ENCODE data around the gene SLF1.
"Not testable (repeated sequence)": the region's sequence is repeated elsewhere in the genome, so short reads cannot be mapped to it uniquely, and the experiment has no call there.

SLF1 gene

DNA sequence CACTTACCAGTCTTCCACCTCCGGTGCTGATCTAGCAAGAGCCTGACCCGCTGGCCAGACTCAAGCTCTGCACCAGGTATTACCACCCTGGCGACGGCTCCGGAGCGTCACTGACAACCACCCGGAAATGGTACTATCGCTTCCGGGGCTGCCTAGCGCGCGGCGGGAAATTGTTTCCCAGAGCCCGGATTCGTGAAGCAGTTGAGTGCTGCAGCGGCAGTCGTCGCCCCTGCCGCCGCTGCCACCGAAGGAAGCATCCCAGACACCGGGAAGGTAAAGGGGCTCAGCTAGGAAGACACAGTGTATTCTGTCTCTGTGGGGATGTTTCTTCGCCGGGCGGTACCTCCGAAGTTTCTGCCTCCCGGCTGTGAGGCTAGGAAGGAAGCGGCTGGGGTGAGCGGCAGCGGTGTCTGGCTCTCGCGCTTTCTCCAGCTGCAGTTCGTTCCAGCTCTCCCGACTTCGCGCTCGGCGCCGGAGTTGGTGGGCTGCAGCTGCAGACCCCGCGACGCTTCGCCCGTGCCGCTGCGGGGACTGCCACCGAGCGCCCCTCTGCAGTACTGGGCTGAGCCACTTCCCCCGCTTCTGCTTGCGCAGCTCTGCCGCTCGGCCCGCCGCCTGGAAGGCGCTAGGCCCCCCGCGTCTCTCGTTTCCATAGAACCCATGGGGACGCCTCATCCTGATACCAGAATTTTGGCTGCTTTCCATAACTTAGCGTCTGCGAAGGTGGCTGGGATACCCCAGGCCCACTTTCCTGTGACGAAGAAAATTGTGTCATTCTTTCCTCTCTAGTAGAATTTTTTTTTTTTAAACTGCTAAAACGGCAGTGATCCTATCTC lies at the start of gene SLF1, which contains the start of gene KIAA0825:
SLF1 (plus strand) TSS at position 177 of the 836 bp plus-strand sequence. CDS start 10,142 bp downstream, outside the sequence.
KIAA0825 (minus strand) TSS at position 112 of the 836 bp plus-strand sequence. CDS start 81,478 bp downstream, outside the sequence.
- Histone ChIP-seq H3K9ac (ENCODE audit: insufficient read length) (peak within 1 kb of the TSS; percentile 83), H3K4me3 (peak within 1 kb of the TSS; percentile 83), H3K9me3 (ENCODE audit: low read depth, low read length) (no peaks in the 10 kb centered on the region), H3K36me3 (ENCODE audit: insufficient read depth, low read length) (0 out of 2 replicates have a peak, but pooled peaks cover 5% of the 10 kb centered on the region), H3K27ac (peak within 1 kb of the TSS; percentile 84; the same call in 1 of the 2 replicates)
- TF ChIP-seq FOXP2 (optimal IDR thresholded peaks at IDR 0.05; ENCODE audit: control extremely low read depth, extremely low read length, insufficient read depth) (no peak), POLR2AphosphoS5 (IDR thresholded peaks at IDR 0.05; ENCODE audit: borderline replicate concordance, low read depth, low read length) (peak; percentile 89)
- peak; percentile 66 for DNase-seq (ENCODE audit: low read depth, low spot score)

DNA sequence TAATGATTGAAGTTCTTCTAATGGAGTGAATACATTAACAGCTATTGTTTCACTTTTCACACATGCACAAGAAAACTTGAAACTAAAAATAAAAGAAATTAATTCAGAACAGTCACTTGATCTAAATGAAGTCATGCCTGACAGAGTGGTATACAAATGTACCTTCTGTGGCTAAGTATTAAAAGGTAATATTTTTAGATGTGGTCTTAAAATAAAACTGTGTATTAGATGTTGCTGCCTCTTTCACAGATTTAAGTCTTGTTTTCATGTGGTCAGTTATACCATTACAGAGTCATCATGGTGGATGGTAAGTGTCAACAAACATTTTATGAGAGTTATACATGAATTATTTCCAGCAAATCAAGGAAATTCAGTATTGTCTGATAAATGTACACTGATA lies 47.1 kb upstream of the SLF1 start:
- Histone ChIP-seq H3K4me3 (no peak overlapping the region), H3K27ac (no peak overlapping the region), H3K9ac (ENCODE audit: insufficient read length) (no peak overlapping the region), H3K36me3 (ENCODE audit: insufficient read depth, low read length) (no peaks in the 10 kb centered on the region), H3K9me3 (ENCODE audit: low read depth, low read length) (no peaks in the 10 kb centered on the region)
- TF ChIP-seq FOXP2 (optimal IDR thresholded peaks at IDR 0.05; ENCODE audit: control extremely low read depth, extremely low read length, insufficient read depth), result no peak
- no peak for TF ChIP-seq POLR2AphosphoS5 (IDR thresholded peaks at IDR 0.05; ENCODE audit: borderline replicate concordance, low read depth, low read length)
- TF ChIP-seq EZH2 (IDR thresholded peaks at IDR 0.05), result no peak
- DNase-seq (ENCODE audit: low read depth, low spot score), result no peak

DNA sequence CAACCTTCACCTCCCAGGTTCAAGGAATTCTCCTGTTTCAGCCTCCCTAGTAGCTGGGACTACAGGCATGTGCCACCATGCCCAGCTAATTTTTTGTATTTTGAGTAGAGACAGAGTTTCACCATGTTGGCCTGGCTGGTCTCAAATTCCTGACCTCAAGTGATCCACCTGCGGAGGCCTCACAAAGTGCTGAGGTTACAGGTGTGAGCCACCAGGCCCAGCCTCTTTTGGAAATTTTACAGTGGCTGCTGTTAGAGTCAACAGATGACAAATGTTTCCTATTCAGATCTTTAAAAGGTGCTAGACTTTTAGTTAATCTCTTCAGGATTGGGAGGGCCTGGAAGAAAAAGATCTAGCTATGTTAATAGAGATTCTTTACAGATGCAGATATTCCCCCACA lies 45.1 kb upstream of the SLF1 start:
- not testable (repeated sequence) for H3K9ac ChIP-seq (ENCODE audit: insufficient read length); H3K4me3 ChIP-seq; H3K36me3 ChIP-seq (ENCODE audit: insufficient read depth, low read length); H3K9me3 ChIP-seq (ENCODE audit: low read depth, low read length); DNase-seq (ENCODE audit: low read depth, low spot score); H3K27ac ChIP-seq

DNA sequence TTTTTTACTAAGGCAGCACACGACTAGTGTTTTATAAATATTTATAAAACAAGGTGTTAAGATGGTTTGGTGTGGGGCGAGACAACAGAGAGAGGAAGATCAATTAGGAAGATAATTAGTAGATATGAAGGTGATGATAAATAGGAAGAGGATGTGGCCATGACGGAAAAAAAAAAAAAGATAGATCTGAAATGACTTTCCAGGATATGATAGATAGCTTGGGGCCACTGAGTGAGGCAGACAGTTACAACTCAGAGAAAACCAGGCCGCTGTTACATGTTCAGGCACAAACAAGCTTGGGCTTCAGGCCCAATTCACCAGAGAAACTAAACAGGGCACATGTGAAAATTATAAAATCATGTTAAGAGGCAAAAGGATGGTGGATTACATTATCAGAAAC lies 43.3 kb upstream of the SLF1 start:
- H3K36me3 ChIP-seq (ENCODE audit: insufficient read depth, low read length), result no peaks in the 10 kb centered on the region
- no peak overlapping the region for H3K27ac ChIP-seq
- DNase-seq (ENCODE audit: low read depth, low spot score), result no peak
- H3K9me3 ChIP-seq (ENCODE audit: low read depth, low read length), result no peaks in the 10 kb centered on the region
- no peak overlapping the region for H3K9ac ChIP-seq (ENCODE audit: insufficient read length)
- TF ChIP-seq FOXP2 (optimal IDR thresholded peaks at IDR 0.05; ENCODE audit: control extremely low read depth, extremely low read length, insufficient read depth), result no peak
- TF ChIP-seq EZH2 (IDR thresholded peaks at IDR 0.05), result no peak
- no peak for TF ChIP-seq POLR2AphosphoS5 (IDR thresholded peaks at IDR 0.05; ENCODE audit: borderline replicate concordance, low read depth, low read length)
- H3K4me3 ChIP-seq, result no peak overlapping the region

DNA sequence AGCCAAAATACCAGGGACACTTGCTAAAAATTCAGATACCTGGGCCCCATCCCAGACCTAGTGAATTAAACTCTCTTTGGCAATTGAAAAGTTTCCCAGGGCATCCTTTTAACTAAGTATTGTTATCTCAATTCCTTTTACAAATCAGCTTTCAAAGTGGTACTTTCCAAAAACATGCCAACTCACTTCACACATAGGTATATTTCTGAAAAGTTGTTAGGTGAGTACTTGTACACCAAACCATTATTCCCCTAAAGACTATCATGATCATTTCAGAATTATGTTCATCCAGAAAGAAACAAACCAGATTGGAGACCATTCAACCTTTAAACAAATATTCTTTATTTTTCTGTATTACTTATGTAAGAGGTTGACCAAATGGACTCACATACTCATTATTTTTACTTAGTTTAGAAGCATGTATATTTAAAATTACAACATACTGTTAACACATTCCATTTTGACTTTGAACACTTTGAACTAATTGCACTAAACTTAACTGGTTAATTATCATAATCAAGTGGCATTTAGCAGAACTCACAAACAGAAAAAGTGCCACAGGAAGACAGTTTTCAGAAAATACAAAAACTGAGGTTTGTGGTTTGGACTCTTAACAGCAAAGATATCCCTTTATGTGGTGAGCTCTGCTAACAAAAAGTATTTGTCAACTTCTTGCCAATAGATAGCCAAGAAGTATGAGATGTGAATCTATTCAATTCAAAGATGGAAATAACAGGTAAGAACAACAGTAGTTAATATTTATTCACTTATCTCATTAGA lies 40.8 kb upstream of the SLF1 start:
- Histone ChIP-seq H3K36me3 (ENCODE audit: insufficient read depth, low read length) (no peaks in the 10 kb centered on the region), H3K9me3 (ENCODE audit: low read depth, low read length) (no peaks in the 10 kb centered on the region), H3K27ac (no peak overlapping the region), H3K9ac (ENCODE audit: insufficient read length) (no peak overlapping the region), H3K4me3 (no peak overlapping the region)
- no peak for TF ChIP-seq EZH2 (IDR thresholded peaks at IDR 0.05)
- TF ChIP-seq FOXP2 (optimal IDR thresholded peaks at IDR 0.05; ENCODE audit: control extremely low read depth, extremely low read length, insufficient read depth), result no peak
- TF ChIP-seq POLR2AphosphoS5 (IDR thresholded peaks at IDR 0.05; ENCODE audit: borderline replicate concordance, low read depth, low read length), result no peak
- DNase-seq (ENCODE audit: low read depth, low spot score), result no peak

DNA sequence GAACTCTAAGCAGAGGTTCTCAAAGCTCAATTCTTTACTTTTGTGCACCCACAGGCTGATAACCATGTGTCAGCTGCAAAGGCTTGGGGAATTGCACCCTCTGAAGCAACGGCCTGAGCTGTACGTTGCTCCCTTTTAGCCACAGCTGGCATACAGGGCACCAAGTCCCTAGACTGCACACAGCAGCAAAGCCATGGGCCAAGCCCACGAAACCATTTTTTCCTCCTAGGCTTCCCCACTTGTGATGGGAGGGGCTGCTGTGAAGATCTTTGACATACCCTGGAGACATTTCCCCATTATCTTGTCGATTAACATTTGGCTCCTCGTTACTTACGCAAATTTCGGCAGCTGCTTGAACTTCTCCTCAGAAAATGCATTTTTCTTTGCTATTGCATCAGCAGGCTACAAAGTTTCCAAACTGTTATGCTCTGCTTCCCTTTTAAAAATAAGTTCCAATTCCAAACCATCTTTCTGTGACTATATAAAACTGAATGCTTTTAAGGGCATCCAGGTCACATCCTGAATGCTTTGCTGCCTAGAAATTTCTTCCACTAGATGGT lies 23.1 kb upstream of the SLF1 start:
- Histone ChIP-seq H3K4me3 (no peak overlapping the region), H3K9me3 (ENCODE audit: low read depth, low read length) (no peaks in the 10 kb centered on the region), H3K9ac (ENCODE audit: insufficient read length) (no peak overlapping the region), H3K27ac (no peak overlapping the region), H3K36me3 (ENCODE audit: insufficient read depth, low read length) (no peaks in the 10 kb centered on the region)
- DNase-seq (ENCODE audit: low read depth, low spot score), result no peak
- TF ChIP-seq EZH2 (IDR thresholded peaks at IDR 0.05), result no peak
- TF ChIP-seq POLR2AphosphoS5 (IDR thresholded peaks at IDR 0.05; ENCODE audit: borderline replicate concordance, low read depth, low read length), result no peak
- TF ChIP-seq FOXP2 (optimal IDR thresholded peaks at IDR 0.05; ENCODE audit: control extremely low read depth, extremely low read length, insufficient read depth), result no peak

DNA sequence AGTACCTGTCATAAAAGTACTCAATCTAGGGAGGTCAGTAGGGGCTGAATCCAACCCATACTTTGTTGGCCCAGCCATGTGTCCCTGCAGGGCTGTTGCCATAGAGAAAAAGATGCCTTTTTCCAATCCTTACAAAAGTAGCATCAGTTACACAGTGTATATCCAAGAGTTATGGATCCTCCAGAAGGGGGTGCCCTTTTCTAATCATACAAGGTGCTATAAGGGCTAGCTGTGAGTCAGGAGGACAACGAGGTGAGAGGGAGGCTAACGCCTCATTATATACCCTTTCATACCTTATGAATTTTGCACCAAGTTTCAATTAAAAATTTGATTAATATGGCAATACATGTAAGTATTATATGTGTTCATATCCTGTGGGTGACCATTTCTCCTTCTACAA lies 4.9 kb upstream of the SLF1 start:
- no peak overlapping the region for H3K9ac ChIP-seq (ENCODE audit: insufficient read length)
- DNase-seq (ENCODE audit: low read depth, low spot score), result no peak
- no peak overlapping the region for H3K4me3 ChIP-seq
- H3K9me3 ChIP-seq (ENCODE audit: low read depth, low read length), result no peaks in the 10 kb centered on the region
- TF ChIP-seq POLR2AphosphoS5 (IDR thresholded peaks at IDR 0.05; ENCODE audit: borderline replicate concordance, low read depth, low read length) (no peak), FOXP2 (optimal IDR thresholded peaks at IDR 0.05; ENCODE audit: control extremely low read depth, extremely low read length, insufficient read depth) (no peak), EZH2 (IDR thresholded peaks at IDR 0.05) (no peak)
- H3K27ac ChIP-seq, result no peak overlapping the region
- H3K36me3 ChIP-seq (ENCODE audit: insufficient read depth, low read length), result no peaks in the 10 kb centered on the region

DNA sequence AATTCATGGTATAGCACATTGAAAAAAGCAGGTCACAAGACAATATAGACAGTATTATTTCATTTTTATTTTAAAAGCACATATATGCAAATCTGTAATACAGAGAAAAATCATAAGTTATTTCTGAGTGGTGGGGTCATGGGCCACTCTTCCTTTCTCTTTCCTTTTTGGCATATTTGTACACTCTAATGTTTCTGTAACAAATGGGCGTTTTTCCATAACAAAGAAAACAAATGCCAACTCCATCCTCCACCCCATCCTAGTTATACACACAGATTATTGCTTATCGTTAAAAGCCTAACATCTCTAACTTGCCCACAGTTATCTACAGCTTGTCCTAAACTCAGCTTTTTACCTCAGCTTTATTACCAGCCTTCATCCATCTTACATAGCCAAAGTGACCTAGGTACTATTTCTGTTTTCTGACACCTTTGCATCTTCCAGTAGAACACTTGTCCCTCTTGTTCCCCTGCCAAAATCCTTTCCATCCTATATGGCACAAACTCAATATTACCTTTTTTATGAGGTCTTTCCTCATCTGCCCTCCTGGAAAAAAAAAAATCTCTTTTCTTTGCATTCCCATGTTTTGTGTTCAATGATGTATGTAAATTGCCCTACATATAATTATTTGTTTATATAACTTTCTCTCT lies 4.2 kb upstream of the SLF1 start:
- H3K27ac ChIP-seq, result no peak overlapping the region
- no peaks in the 10 kb centered on the region for H3K9me3 ChIP-seq (ENCODE audit: low read depth, low read length)
- no peak overlapping the region for H3K4me3 ChIP-seq
- TF ChIP-seq EZH2 (IDR thresholded peaks at IDR 0.05) (no peak), POLR2AphosphoS5 (IDR thresholded peaks at IDR 0.05; ENCODE audit: borderline replicate concordance, low read depth, low read length) (no peak), FOXP2 (optimal IDR thresholded peaks at IDR 0.05; ENCODE audit: control extremely low read depth, extremely low read length, insufficient read depth) (no peak)
- H3K9ac ChIP-seq (ENCODE audit: insufficient read length), result no peak overlapping the region
- no peaks in the 10 kb centered on the region for H3K36me3 ChIP-seq (ENCODE audit: insufficient read depth, low read length)
- no peak for DNase-seq (ENCODE audit: low read depth, low spot score)

Measured in SK-N-MC (cell line).